ENCODE results near the gene TSPAN15. TPM values are rescaled to one million over a fixed set of nuclear protein-coding genes. Genes with fewer than 3 reads are reported as not detected.

The TSPAN15 gene
- total RNA-seq, 2 experiments from 2014 or later = 1.4 to 1.7 TPM

GRCh38 chr10:69458430-69459100, 7.3 kb downstream of the TSPAN15 start:
- ChIA-PET POLR2A (no interaction called here), CTCF (no interaction called here)

- ChIA-PET POLR2A (no interaction called here), CTCF (no interaction called here)
Observed at GRCh38 chr10:69459101-69459790, 8.0 kb downstream of the TSPAN15 start.

- ChIA-PET CTCF (no interaction called here), POLR2A (interaction anchor here (0.6 kb wide), 1 partner anchor 17 kb away, joined by 5 read pairs; no protein-coding TSS in a partner anchor)
Observed at GRCh38 chr10:69459893-69460575, 8.8 kb downstream of the TSPAN15 start.

GRCh38 chr10:69460576-69461242, 9.4 kb downstream of the TSPAN15 start:
- ChIA-PET POLR2A (interaction anchor here (0.6 kb wide), 1 partner anchor 18 kb away, joined by 5 read pairs; no protein-coding TSS in a partner anchor), CTCF (no interaction called here)

GRCh38 chr10:69461243-69462025, 10.2 kb downstream of the TSPAN15 start:
- CTCF ChIA-PET = interaction anchor here (0.6 kb wide), 1 partner anchor 73 kb away, joined by 3 read pairs; no protein-coding TSS in a partner anchor
- POLR2A ChIA-PET = no interaction called here

GRCh38 chr10:69463886-69464285, 12.6 kb downstream of the TSPAN15 start:
- ChIA-PET POLR2A (interaction anchor here (0.7 kb wide), 1 partner anchor 121 kb away, joined by 3 read pairs; no protein-coding TSS in a partner anchor), CTCF (no interaction called here)

- POLR2A ChIA-PET = no interaction called here
- CTCF ChIA-PET = interaction anchor here (0.9 to 1.0 kb wide), 2 partner anchors 8 to 103 kb away, joined by 3 read pairs; no protein-coding TSS in a partner anchor
Observed at GRCh38 chr10:69464401-69464800, 13.1 kb downstream of the TSPAN15 start.

- ChIA-PET CTCF (interaction anchor here (0.9 to 1.0 kb wide), 2 partner anchors 8 to 103 kb away, joined by 3 read pairs; no protein-coding TSS in a partner anchor), POLR2A (no interaction called here)
Observed at GRCh38 chr10:69464801-69465401, 13.6 kb downstream of the TSPAN15 start.

- ChIA-PET CTCF (interaction anchor here (0.8 to 1.0 kb wide), 3 partner anchors 9 to 102 kb away, joined by 3 to 4 read pairs (median 3); no protein-coding TSS in a partner anchor), POLR2A (no interaction called here)
Observed at GRCh38 chr10:69465457-69466157, 14.3 kb downstream of the TSPAN15 start.

- POLR2A ChIA-PET = no interaction called here
- CTCF ChIA-PET = interaction anchor here (0.8 kb wide), 1 partner anchor 11 kb away, joined by 4 read pairs; no protein-coding TSS in a partner anchor
Observed at GRCh38 chr10:69466158-69466490, 14.9 kb downstream of the TSPAN15 start.

GRCh38 chr10:69466689-69467088, 15.4 kb downstream of the TSPAN15 start:
- CTCF ChIA-PET = no interaction called here
- POLR2A ChIA-PET = no interaction called here

GRCh38 chr10:69467928-69468750, 16.9 kb downstream of the TSPAN15 start:
- ChIA-PET CTCF (interaction anchor here (0.7 kb wide), 1 partner anchor 186 kb away, joined by 3 read pairs; no protein-coding TSS in a partner anchor), POLR2A (no interaction called here)

GRCh38 chr10:69468751-69469089, 17.5 kb downstream of the TSPAN15 start:
- ChIA-PET POLR2A (no interaction called here), CTCF (interaction anchor here (0.7 kb wide), 1 partner anchor 185 kb away, joined by 3 read pairs; no protein-coding TSS in a partner anchor)

- ChIA-PET CTCF (no interaction called here), POLR2A (no interaction called here)
Observed at GRCh38 chr10:69469976-69470375, 18.7 kb downstream of the TSPAN15 start.

GRCh38 chr10:69470463-69471384, 19.5 kb downstream of the TSPAN15 start:
- ChIA-PET CTCF (no interaction called here), POLR2A (no interaction called here)

- ChIA-PET POLR2A (no interaction called here), CTCF (no interaction called here)
Observed at GRCh38 chr10:69472142-69472541, 20.9 kb downstream of the TSPAN15 start.

All from activated CD8-positive, alpha-beta memory T cell treated with anti-CD3 and anti-CD28 coated beads for 36 hours (primary cell).